K562 (cell line): ENCODE results near the gene ZFR2. TPM values are rescaled to one million over a fixed set of nuclear protein-coding genes. Genes with fewer than 3 reads are reported as not detected.

Experiments
- ATAC-seq: fragments of 200-7000 bp; cut with Tn5 transposase; 3 replicates; pipeline ENCODE4 v1.9.1; 2020; ENCODE audit warnings: moderate library complexity
- BruUV-seq: library from RNA; stranded (reverse); fragments of 400-500 nt; replicated peaks from 2 replicates; lab custom pipeline; 2021; lab: Mats Ljungman, UMichigan
- CTCF ChIA-PET: fragments of 300-600 bp; formaldehyde crosslinking; extraction: SDS; loops from one replicate; lab custom pipeline; 2021; ENCODE audit warnings: low intra/inter-chr PET ratio; lab: Yijun Ruan, JAX
- POLR2A ChIA-PET: fragments of 300-600, 350-650 bp; sonication (Branson Sonifier 250); formaldehyde crosslinking; extraction: SDS; loops from one replicate; lab custom pipeline; 2021; ENCODE audit warnings: antibody characterized with exemption, inconsistent platforms; lab: Yijun Ruan, JAX
- DNase-seq, 4 experiments: peaks; one replicate each; pipeline versions ENCODE4 v3.0.0 to v3.0.0-alpha.2; 2011 to 2018; ENCODE audit warnings: low spot score in 3 of 4, mixed read lengths in 3 of 4; ENCODE audit errors: extremely low read depth in 1 of 4
- FAIRE-seq: peaks from 2 replicates; lab custom pipeline; 2011; peaks lifted over from hg19 to GRCh38; lab: Jason Lieb, UNC
- H2AFZ ChIP-seq: 2 replicates; pipeline ENCODE4 v1.6.0; 2011; ENCODE audit warnings: low read depth, low read length, control low read depth, inconsistent platforms
- H3K27ac ChIP-seq: fragments of 200-600 bp; 3 replicates; pipeline ENCODE4 v1.8.0; 2011; ENCODE audit warnings: low read depth, mild to moderate bottlenecking, control low read depth, inconsistent platforms, low read length, moderate library complexity, mixed read lengths; ENCODE audit errors: extremely low read depth
- H3K27me3 ChIP-seq, 2 experiments: fragments of 300-600 bp in 1 of 2; 2 replicates in 1 of 2; 3 replicates in 1 of 2; pipeline versions ENCODE4 v1.6.0 to v1.8.0; 2011; ENCODE audit warnings: inconsistent platforms in 2 of 2, low read length in 2 of 2, mild to moderate bottlenecking in 1 of 2, mixed read lengths in 1 of 2, moderate library complexity in 1 of 2; ENCODE audit not compliant: control insufficient read depth in 2 of 2, insufficient read depth in 2 of 2
- H3K36me3 ChIP-seq: fragments of 300-600 bp; 3 replicates; pipeline ENCODE4 v1.8.0; 2011; ENCODE audit warnings: mild to moderate bottlenecking, low read length, inconsistent platforms; ENCODE audit not compliant: control insufficient read depth, insufficient read depth
- H3K4me1 ChIP-seq, 2 experiments: fragments of 200-600 bp in 1 of 2; replicated peaks in 1 of 2; 2 replicates in 1 of 2; 3 replicates in 1 of 2; pipeline versions ENCODE4 v1.5.1 to v1.8.0; 2011; ENCODE audit warnings: inconsistent platforms in 2 of 2, low read length in 2 of 2, mild to moderate bottlenecking in 1 of 2, mixed read lengths in 1 of 2, moderate library complexity in 1 of 2; ENCODE audit not compliant: control insufficient read depth in 2 of 2, insufficient read depth in 2 of 2
- H3K4me2 ChIP-seq: 2 replicates; pipeline ENCODE4 v1.6.1; 2011; ENCODE audit warnings: low read length, control low read depth, inconsistent platforms, mixed read lengths; ENCODE audit not compliant: insufficient read depth
- H3K4me3 ChIP-seq: fragments of 200-600 bp; sonication (generic), shearing (Covaris generic); 2 replicates; pipeline ENCODE4 v1.5.1; 2016; ENCODE audit warnings: control low read depth, inconsistent platforms
- H3K79me2 ChIP-seq: fragments of 200-600 bp; 3 replicates; pipeline ENCODE4 v1.8.0; 2011; ENCODE audit warnings: low read length, inconsistent platforms; ENCODE audit not compliant: control insufficient read depth, insufficient read depth
- H3K9ac ChIP-seq, 2 experiments: 2 replicates each; pipeline versions ENCODE4 v1.6.0 to v1.6.1; 2011; ENCODE audit warnings: low read depth in 2 of 2, low read length in 2 of 2, control low read depth in 1 of 2, inconsistent platforms in 1 of 2, mild to moderate bottlenecking in 1 of 2, mixed read lengths in 1 of 2; ENCODE audit not compliant: insufficient read depth in 1 of 2
- H3K9me1 ChIP-seq: one replicate; pipeline ENCODE4 v1.6.0; 2011; ENCODE audit warnings: inconsistent platforms, mild to moderate bottlenecking, low read length, moderate library complexity; ENCODE audit not compliant: control insufficient read depth, insufficient read depth
- H3K9me3 ChIP-seq: replicated peaks from 2 replicates; pipeline ENCODE4 v1.5.1; 2011; ENCODE audit warnings: low read depth, low read length, inconsistent platforms; ENCODE audit not compliant: control insufficient read depth, insufficient read depth
- H4K20me1 ChIP-seq: replicated peaks from 2 replicates; pipeline ENCODE4 v1.6.1; 2011; ENCODE audit warnings: low read length, inconsistent platforms, mixed read lengths; ENCODE audit not compliant: control insufficient read depth, insufficient read depth
- CREB1 ChIP-seq, 2 experiments: sonication (generic) in 1 of 2; formaldehyde crosslinking in 1 of 2; IDR thresholded peaks; 2 replicates each; pipeline versions ENCODE4 v1.6.1 to v1.8.0; 2012 to 2022; ENCODE audit warnings: inconsistent platforms in 1 of 2, mild to moderate bottlenecking in 1 of 2, missing genetic modification reagents in 1 of 2, moderate library complexity in 1 of 2
- CXXC5 ChIP-seq: fragments of 250-450 bp; sonication (Bioruptor Pico); IDR thresholded peaks from 2 replicates; pipeline ENCODE4 v1.8.0; 2022; ENCODE audit warnings: inconsistent platforms, mild to moderate bottlenecking, moderate library complexity
- ESRRA ChIP-seq: fragments of 450-650 bp; IDR thresholded peaks from 2 replicates; pipeline ENCODE4 v1.6.1; 2014; ENCODE audit warnings: low read depth, mild to moderate bottlenecking, moderate library complexity, borderline replicate concordance
- ETV1 ChIP-seq: fragments of 450-650 bp; conservative IDR thresholded peaks from 2 replicates; pipeline ENCODE4 v1.6.1; 2016; ENCODE audit warnings: missing genetic modification characterization, control low read depth, low read depth, missing compliant biosample characterization
- GTF2A2 ChIP-seq: IDR thresholded peaks from 2 replicates; pipeline ENCODE4 v1.6.1; 2016; ENCODE audit warnings: mild to moderate bottlenecking, missing genetic modification characterization, missing compliant biosample characterization
- HIVEP1 ChIP-seq: fragments of 250-450 bp; sonication (Bioruptor Pico); IDR thresholded peaks from 2 replicates; pipeline ENCODE4 v1.4.0; 2020; ENCODE audit warnings: mild to moderate bottlenecking
- HLTF ChIP-seq: fragments of 450-650 bp; IDR thresholded peaks from 2 replicates; pipeline ENCODE4 v1.6.1; 2016
- KLF13 ChIP-seq: fragments of 450-650 bp; IDR thresholded peaks from 2 replicates; pipeline ENCODE4 v1.6.1; 2016; ENCODE audit warnings: missing genetic modification characterization, low read depth, mild to moderate bottlenecking, missing compliant biosample characterization, moderate library complexity, borderline replicate concordance
- MCM7 ChIP-seq, 2 experiments: fragments of 450-650 bp; IDR thresholded peaks; 2 replicates each; pipeline ENCODE4 v1.6.1; 2016 to 2018
- MITF ChIP-seq: IDR thresholded peaks from 2 replicates; pipeline ENCODE4 v1.6.1; 2014; ENCODE audit warnings: antibody characterized with exemption
- PHB ChIP-seq: fragments of 250-450 bp; sonication (Bioruptor Pico); IDR thresholded peaks from 2 replicates; pipeline ENCODE4 v1.5.0; 2021
- SAP30 ChIP-seq: fragments of 200-600 bp; sonication (generic); IDR thresholded peaks from 2 replicates; pipeline ENCODE4 v1.6.1; 2012; ENCODE audit warnings: borderline replicate concordance, low read depth, mild to moderate bottlenecking, moderate library complexity, low read length, control low read depth, inconsistent platforms; ENCODE audit not compliant: insufficient read depth, poor library complexity, severe bottlenecking
- SMARCC2 ChIP-seq: fragments of 450-650 bp; IDR thresholded peaks from 2 replicates; pipeline ENCODE4 v1.6.1; 2017; ENCODE audit warnings: antibody characterized with exemption, moderate library complexity, mild to moderate bottlenecking, low read depth
- SNIP1 ChIP-seq: fragments of 450-650 bp; IDR thresholded peaks from 2 replicates; pipeline ENCODE4 v1.7.1; 2017; ENCODE audit warnings: low read depth, mild to moderate bottlenecking
- VEZF1 ChIP-seq: fragments of 200-800 bp; sonication (Bioruptor generic); IDR thresholded peaks from 2 replicates; pipeline ENCODE4 v1.6.1; 2017; ENCODE audit warnings: missing genetic modification characterization, missing compliant biosample characterization
- ZFP91 ChIP-seq: sonication (generic); formaldehyde crosslinking; IDR thresholded peaks from 2 replicates; pipeline ENCODE4 v1.8.0; 2022; ENCODE audit warnings: mild to moderate bottlenecking, missing genetic modification reagents
- ZNF311 ChIP-seq: fragments of 250-450 bp; sonication (Bioruptor Pico); IDR thresholded peaks from 2 replicates; pipeline ENCODE4 v1.4.0; 2020; ENCODE audit warnings: mild to moderate bottlenecking, moderate library complexity
- WGBS: fragments of 100-300 bp; shearing (Covaris generic); methylation state at CpG from one replicate; pipeline ENCODE4 v1.1.6; 2016; ENCODE audit warnings: low coverage, mixed read lengths; ENCODE audit not compliant: insufficient coverage; ENCODE audit errors: missing lambda C conversion rate; 5-methylcytosine and 5-hydroxymethylcytosine counted together
- in situ Hi-C: fragments of 300-500 bp; cut with MboI; formaldehyde crosslinking; loops from 4 replicates; pipeline ENCODE4 v1.15.0; 2018; ENCODE audit warnings: inconsistent platforms, mixed read lengths
- intact Hi-C: fragments of 100-400 bp; cut with micrococcal nuclease; formaldehyde crosslinking; loops from 2 replicates; pipeline ENCODE4 v1.14.2; 2022
- polyA plus RNA-seq, 8 experiments: library from polyadenylated mRNA; depleted of rRNA in 4 of 8; stranded (reverse) in 5 of 8; unstranded in 3 of 8; fragments of >200 nt; fragmentation: Nextera tagmentation in 2 of 8; fragmentation: Illumina TruSeq in 1 of 8; extraction: Ambion mirVana in 2 of 8; extraction: Trizol in 1 of 8; gene quantifications; 2 replicates each; pipeline versions ENCODE4 v1.2.1 to v1.2.3, GENCODE V29; 2011 to 2014; ENCODE audit warnings: inconsistent platforms in 1 of 8, missing spikeins in 1 of 8
- total RNA-seq, 7 experiments: library from RNA; depleted of rRNA in 6 of 7; stranded (reverse); fragments of >200 nt in 6 of 7; fragmentation: Illumina TruSeq in 2 of 7; extraction: Trizol in 2 of 7; gene quantifications; 2 replicates each; pipeline versions ENCODE4 v1.2.1 to v1.2.3, GENCODE V29; 2011 to 2021; ENCODE audit warnings: low replicate concordance in 1 of 7

Gene ZFR2
- total and polyA plus RNA-seq, 9 of the 15 experiments (the other 6 are each of a cell fraction or from before 2014, with no cell fraction given): 0.03 to 0.59 (median 0.07) TPM; not detected in 6

- H3K27ac ChIP-seq: no peak overlapping the region
- no peak overlapping the region for H3K4me2 ChIP-seq
- peak; percentile 42 to 50 (median 48) for DNase-seq
- in situ Hi-C loops: no loop called here
- no peaks in the 10 kb centered on the region for H3K27me3 ChIP-seq
- peak overlapping the region in 1 of 2 experiments; percentile 66; a peak in 2 of 4 replicates for H3K9ac ChIP-seq
- ChIA-PET CTCF (no interaction called here), POLR2A (interaction anchor here (0.6 to 5.9 kb wide), 5 partner anchors 9 to 452 kb away, joined by 3 to 48 read pairs (median 3); partner anchors contain the start of genes APBA3 and MRPL54)
- intact Hi-C loops: no loop called here
- no peak for FAIRE-seq
- H3K4me1 ChIP-seq: peaks cover 0 to 48% of the 10 kb centered on the region in 2 experiments; a peak in 3 of 5 replicates
- peak; percentile 50 for ATAC-seq
- H3K9me1 ChIP-seq: no peaks in the 10 kb centered on the region
- H3K79me2 ChIP-seq: no peaks in the 10 kb centered on the region
- H4K20me1 ChIP-seq: no peaks in the 10 kb centered on the region
- H3K9me3 ChIP-seq: no peaks in the 10 kb centered on the region
- no TSS peak for BruUV-seq
- H3K4me3 ChIP-seq: no peak overlapping the region
- no peaks in the 10 kb centered on the region for H3K36me3 ChIP-seq
- 27% methylated on average over 24 of the region's 25 CpGs for WGBS
- no peak overlapping the region for H2AFZ ChIP-seq
- TF ChIP-seq CXXC5 (CRISPR knock-in tag) (no peak), SAP30 (no peak), SMARCC2 (no peak), GTF2A2 (no peak), HLTF (no peak), ZFP91 (no peak), ZNF311 (no peak), ESRRA (peak; percentile 60; the same call in 1 of the 2 replicates), CREB1 (IDR thresholded peaks at IDR 0.05) (no peak), CREB1 (CRISPR knock-in tag; IDR thresholded peaks at IDR 0.05) (no peak), MCM7 (IDR thresholded peaks at IDR 0.05) (no peak), HIVEP1 (CRISPR knock-in tag) (no peak), KLF13 (no peak), SNIP1 (no peak), PHB (CRISPR knock-in tag) (no peak), ETV1 (no peak), MITF (no peak), VEZF1 (CRISPR knock-in tag) (peak; percentile 77)
Measured at GRCh38 chr19:3774621-3775373, 94.0 kb downstream of the ZFR2 start.
